BE2C (cell line): Measurements from ENCODE around the gene PRDM16.

Experiments
- DNase-seq: peaks from one replicate; pipeline ENCODE4 v3.0.0-alpha.2; 2020
- H3K27me3 ChIP-seq: fragments of 250-450 bp; sonication (Bioruptor Pico); 2 replicates; pipeline ENCODE4 v1.5.1; 2020; ENCODE audit warnings: mild to moderate bottlenecking
- H3K36me3 ChIP-seq: fragments of 250-450 bp; sonication (Bioruptor Pico); 2 replicates; pipeline ENCODE4 v1.5.1; 2020; ENCODE audit warnings: mild to moderate bottlenecking
- H3K4me1 ChIP-seq: fragments of 250-450 bp; sonication (Bioruptor Pico); 2 replicates; pipeline ENCODE4 v1.5.1; 2020
- H3K4me3 ChIP-seq: 2 replicates; pipeline ENCODE4 v1.5.1; 2011; ENCODE audit warnings: low read depth, low read length
- H3K9me3 ChIP-seq: fragments of 250-450 bp; sonication (Bioruptor Pico); 2 replicates; pipeline ENCODE4 v1.5.1; 2020
- CTCF ChIP-seq: IDR thresholded peaks from 2 replicates; pipeline ENCODE4 v1.5.1; 2012; ENCODE audit warnings: mild to moderate bottlenecking, low read depth, low read length

The PRDM16 gene

GRCh38 chr1:3436451-3436850 lies 367.4 kb downstream of the PRDM16 start:
- no peak for DNase-seq
- H3K4me1 ChIP-seq = no peaks in the 10 kb centered on the region
- H3K4me3 ChIP-seq = no peak overlapping the region
- H3K27me3 ChIP-seq = peaks cover 4% of the 10 kb centered on the region; the same call in 1 of the 2 replicates
- no peaks in the 10 kb centered on the region for H3K36me3 ChIP-seq
- no peak for TF ChIP-seq CTCF
- no peaks in the 10 kb centered on the region for H3K9me3 ChIP-seq

GRCh38 chr1:3436901-3437300 lies 367.9 kb downstream of the PRDM16 start:
- no peak overlapping the region for H3K4me3 ChIP-seq
- H3K9me3 ChIP-seq = no peaks in the 10 kb centered on the region
- no peaks in the 10 kb centered on the region for H3K36me3 ChIP-seq
- DNase-seq = no peak
- peaks cover 4% of the 10 kb centered on the region; the same call in 1 of the 2 replicates for H3K27me3 ChIP-seq
- H3K4me1 ChIP-seq = no peaks in the 10 kb centered on the region
- TF ChIP-seq CTCF = no peak

- DNase-seq = no peak
- peaks cover 8% of the 10 kb centered on the region for H3K27me3 ChIP-seq
- no peak overlapping the region for H3K4me3 ChIP-seq
- no peaks in the 10 kb centered on the region for H3K4me1 ChIP-seq
- no peaks in the 10 kb centered on the region for H3K9me3 ChIP-seq
- TF ChIP-seq CTCF = no peak
- no peaks in the 10 kb centered on the region for H3K36me3 ChIP-seq
Measured at GRCh38 chr1:3438661-3439180, 369.7 kb downstream of the PRDM16 start.

GRCh38 chr1:3439346-3440299 lies 370.6 kb downstream of the PRDM16 start:
- Histone ChIP-seq H3K36me3 (no peaks in the 10 kb centered on the region), H3K4me3 (no peak overlapping the region), H3K4me1 (no peaks in the 10 kb centered on the region), H3K27me3 (peaks cover 6% of the 10 kb centered on the region), H3K9me3 (no peaks in the 10 kb centered on the region)
- DNase-seq = no peak
- no peak for TF ChIP-seq CTCF

GRCh38 chr1:3440300-3440681 lies 371.3 kb downstream of the PRDM16 start:
- Histone ChIP-seq H3K27me3 (peaks cover 3% of the 10 kb centered on the region; the same call in 1 of the 2 replicates), H3K9me3 (no peaks in the 10 kb centered on the region), H3K36me3 (no peaks in the 10 kb centered on the region), H3K4me1 (no peaks in the 10 kb centered on the region), H3K4me3 (no peak overlapping the region)
- no peak for TF ChIP-seq CTCF
- DNase-seq = no peak

GRCh38 chr1:3440711-3441409 lies 371.9 kb downstream of the PRDM16 start:
- no peak for TF ChIP-seq CTCF
- Histone ChIP-seq H3K4me1 (no peaks in the 10 kb centered on the region), H3K36me3 (no peaks in the 10 kb centered on the region), H3K4me3 (no peak overlapping the region), H3K9me3 (no peaks in the 10 kb centered on the region), H3K27me3 (peaks cover 3% of the 10 kb centered on the region; the same call in 1 of the 2 replicates)
- no peak for DNase-seq
